ENCODE data around the gene SEMA5A. TPM values are rescaled to one million over a fixed set of nuclear protein-coding genes. Genes with fewer than 3 reads are reported as not detected.

SEMA5A gene
- total and polyA plus RNA-seq, 7 donors = 0.24 to 3.9 (median 0.66) TPM

DNA sequence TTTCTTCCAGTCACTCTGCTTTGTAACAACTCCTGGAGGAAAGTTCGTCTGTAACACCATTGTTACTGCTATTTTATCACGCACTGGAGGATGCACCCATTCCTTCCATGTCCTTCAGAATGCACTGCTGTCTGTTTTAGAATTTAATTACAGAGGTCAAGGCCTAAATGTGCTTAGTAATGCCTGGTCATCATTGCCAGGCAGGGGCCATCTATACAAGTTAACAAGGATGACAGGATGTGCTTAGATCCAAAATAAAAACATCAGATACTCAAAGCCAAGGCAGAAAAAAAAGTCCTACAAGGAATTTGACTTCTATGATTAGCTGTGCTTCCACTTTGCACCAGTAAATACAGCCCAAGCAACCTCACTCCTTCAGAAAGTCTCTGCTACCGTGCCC lies 371.4 kb downstream of the SEMA5A start:
- H3K27ac ChIP-seq = no peak overlapping the region
- no peaks in the 10 kb centered on the region for H3K9me3 ChIP-seq
- intact Hi-C loops (cut with DNase I) = no loop called here
- H3K27me3 ChIP-seq (ENCODE audit: insufficient read depth in 3 of 3, low read length in 2 of 3) = peaks cover 0 to 2% (median 0%) of the 10 kb centered on the region in 3 donors
- ATAC-seq = no peak
- 60 to 73% (median 68%) methylated on average over 3 of the region's 3 CpGs for WGBS, 3 donors
- TF ChIP-seq, protein P1, sequence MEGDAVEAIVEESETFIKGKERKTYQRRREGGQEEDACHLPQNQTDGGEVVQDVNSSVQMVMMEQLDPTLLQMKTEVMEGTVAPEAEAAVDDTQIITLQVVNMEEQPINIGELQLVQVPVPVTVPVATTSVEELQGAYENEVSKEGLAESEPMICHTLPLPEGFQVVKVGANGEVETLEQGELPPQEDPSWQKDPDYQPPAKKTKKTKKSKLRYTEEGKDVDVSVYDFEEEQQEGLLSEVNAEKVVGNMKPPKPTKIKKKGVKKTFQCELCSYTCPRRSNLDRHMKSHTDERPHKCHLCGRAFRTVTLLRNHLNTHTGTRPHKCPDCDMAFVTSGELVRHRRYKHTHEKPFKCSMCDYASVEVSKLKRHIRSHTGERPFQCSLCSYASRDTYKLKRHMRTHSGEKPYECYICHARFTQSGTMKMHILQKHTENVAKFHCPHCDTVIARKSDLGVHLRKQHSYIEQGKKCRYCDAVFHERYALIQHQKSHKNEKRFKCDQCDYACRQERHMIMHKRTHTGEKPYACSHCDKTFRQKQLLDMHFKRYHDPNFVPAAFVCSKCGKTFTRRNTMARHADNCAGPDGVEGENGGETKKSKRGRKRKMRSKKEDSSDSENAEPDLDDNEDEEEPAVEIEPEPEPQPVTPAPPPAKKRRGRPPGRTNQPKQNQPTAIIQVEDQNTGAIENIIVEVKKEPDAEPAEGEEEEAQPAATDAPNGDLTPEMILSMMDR (IDR thresholded peaks at IDR 0.05) = no peak
- DNase-seq = no peak
- H3K36me3 ChIP-seq (ENCODE audit: insufficient read depth in 1 of 2, low read depth in 1 of 2) = no peaks in the 10 kb centered on the region
- no peaks in the 10 kb centered on the region for H3K4me1 ChIP-seq
- no peak overlapping the region for H3K4me3 ChIP-seq

DNA sequence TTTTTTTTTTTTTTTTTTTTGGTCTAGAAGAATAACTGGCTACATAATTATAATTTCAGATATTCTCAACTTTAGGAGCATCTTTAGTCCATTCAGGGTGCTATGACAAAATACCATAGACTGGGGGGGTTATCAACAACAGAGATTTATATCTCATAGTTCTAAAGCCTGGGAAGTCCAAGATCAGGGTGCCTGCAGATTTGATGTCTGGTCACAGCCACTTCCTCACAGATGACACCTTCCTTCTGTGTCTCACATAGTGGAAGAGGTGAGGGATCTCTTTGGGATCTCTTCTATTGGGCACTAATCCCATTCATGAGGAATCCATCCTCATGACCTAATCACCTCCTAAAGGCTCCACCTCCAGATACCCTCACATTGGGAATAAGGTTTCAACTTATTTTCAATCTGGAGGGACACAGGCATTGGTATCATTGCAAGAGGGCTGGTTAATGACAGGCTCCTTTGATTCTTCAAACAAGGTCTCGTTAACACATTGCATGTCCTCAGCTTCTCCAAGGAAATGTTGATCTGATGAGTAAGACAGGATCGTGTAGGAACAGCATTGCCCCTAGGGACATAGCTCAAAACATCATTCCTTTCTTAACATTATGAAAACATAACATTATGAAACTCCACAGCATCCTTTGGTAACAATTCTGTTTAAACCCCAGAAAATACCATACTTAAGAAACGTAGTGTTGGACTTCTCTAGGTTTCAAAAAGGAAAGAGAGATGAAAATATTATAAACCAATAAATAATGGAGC lies 372.4 kb downstream of the SEMA5A start:
- Histone ChIP-seq H3K4me1 (no peaks in the 10 kb centered on the region), H3K4me3 (no peak overlapping the region), H3K27me3 (ENCODE audit: insufficient read depth in 3 of 3, low read length in 2 of 3) (peaks cover 0 to 2% (median 0%) of the 10 kb centered on the region in 3 donors), H3K27ac (no peak overlapping the region), H3K36me3 (ENCODE audit: insufficient read depth in 1 of 2, low read depth in 1 of 2) (no peaks in the 10 kb centered on the region), H3K9me3 (no peaks in the 10 kb centered on the region)
- intact Hi-C loops (cut with DNase I) = no loop called here
- 43 to 53% (median 52%) methylated on average over 3 of the region's 3 CpGs for WGBS, 3 donors
- TF ChIP-seq, protein P1 (IDR thresholded peaks at IDR 0.05) = no peak
- ATAC-seq = no peak
- DNase-seq = no peak

DNA sequence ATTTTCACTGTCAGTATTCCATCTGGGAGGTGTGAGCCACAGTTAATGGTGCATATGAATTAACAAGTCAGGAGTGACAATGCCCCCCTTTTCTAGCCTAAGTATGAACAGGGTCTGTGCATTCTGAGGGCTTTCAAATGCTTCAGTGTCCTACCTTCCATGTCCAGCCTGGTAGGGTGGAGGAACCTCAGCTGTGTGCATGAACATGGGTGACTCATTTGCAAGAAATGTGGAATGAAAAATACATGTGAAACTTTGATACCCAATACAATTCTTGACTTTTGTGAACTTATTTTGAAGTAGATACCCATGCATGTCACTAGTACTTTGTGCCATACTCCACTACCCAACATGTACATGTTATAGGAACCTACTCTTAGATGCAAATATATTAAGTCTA lies 375.8 kb downstream of the SEMA5A start:
- TF ChIP-seq, protein P1 (IDR thresholded peaks at IDR 0.05) = no peak
- no peaks in the 10 kb centered on the region for H3K9me3 ChIP-seq
- no peaks in the 10 kb centered on the region for H3K4me1 ChIP-seq
- no peaks in the 10 kb centered on the region for H3K36me3 ChIP-seq (ENCODE audit: insufficient read depth in 1 of 2, low read depth in 1 of 2)
- ATAC-seq (no peak), DNase-seq (no peak)
- H3K27ac ChIP-seq = no peak overlapping the region
- intact Hi-C loops (cut with DNase I) = no loop called here
- H3K4me3 ChIP-seq = no peak overlapping the region
- peaks cover 0 to 2% (median 0%) of the 10 kb centered on the region in 3 donors for H3K27me3 ChIP-seq (ENCODE audit: insufficient read depth in 3 of 3, low read length in 2 of 3)

DNA sequence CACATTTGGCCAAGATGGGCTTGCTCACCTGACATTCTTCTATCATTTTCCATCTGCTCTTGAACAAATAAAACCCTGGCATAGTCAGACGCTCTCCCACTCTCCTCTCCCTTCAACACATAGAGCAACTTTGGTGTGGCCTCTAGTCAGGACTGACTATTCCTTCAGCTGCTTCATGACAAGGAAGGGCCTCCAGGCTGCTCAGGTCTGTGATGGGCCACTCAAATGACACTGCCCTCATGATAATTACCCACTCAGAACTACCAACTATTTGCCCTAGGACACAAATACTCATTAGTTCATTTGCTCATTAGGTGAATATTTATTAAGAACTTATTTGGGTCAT lies 376.3 kb downstream of the SEMA5A start:
- 55 to 69% (median 67%) methylated on average over 1 of the region's 1 CpG for WGBS, 3 donors
- Histone ChIP-seq H3K9me3 (no peaks in the 10 kb centered on the region), H3K36me3 (ENCODE audit: insufficient read depth in 1 of 2, low read depth in 1 of 2) (no peaks in the 10 kb centered on the region), H3K27ac (no peak overlapping the region), H3K4me1 (no peaks in the 10 kb centered on the region), H3K27me3 (ENCODE audit: insufficient read depth in 3 of 3, low read length in 2 of 3) (peaks cover 0 to 2% (median 0%) of the 10 kb centered on the region in 3 donors), H3K4me3 (no peak overlapping the region)
- ATAC-seq (no peak), DNase-seq (no peak)
- intact Hi-C loops (cut with DNase I) = no loop called here
- TF ChIP-seq, protein P1 (IDR thresholded peaks at IDR 0.05) = no peak
